ENCODE results near the gene ITIH5.
"Not testable (repeated sequence)": the region's sequence is repeated elsewhere in the genome, so short reads cannot be mapped to it uniquely, and the experiment has no call there.

ITIH5 gene

GRCh38 chr10:7687228-7687907 is 20.6 kb upstream of the ITIH5 start:
- DNase-seq = peak; percentile 24 to 87 (median 58)

DNA sequence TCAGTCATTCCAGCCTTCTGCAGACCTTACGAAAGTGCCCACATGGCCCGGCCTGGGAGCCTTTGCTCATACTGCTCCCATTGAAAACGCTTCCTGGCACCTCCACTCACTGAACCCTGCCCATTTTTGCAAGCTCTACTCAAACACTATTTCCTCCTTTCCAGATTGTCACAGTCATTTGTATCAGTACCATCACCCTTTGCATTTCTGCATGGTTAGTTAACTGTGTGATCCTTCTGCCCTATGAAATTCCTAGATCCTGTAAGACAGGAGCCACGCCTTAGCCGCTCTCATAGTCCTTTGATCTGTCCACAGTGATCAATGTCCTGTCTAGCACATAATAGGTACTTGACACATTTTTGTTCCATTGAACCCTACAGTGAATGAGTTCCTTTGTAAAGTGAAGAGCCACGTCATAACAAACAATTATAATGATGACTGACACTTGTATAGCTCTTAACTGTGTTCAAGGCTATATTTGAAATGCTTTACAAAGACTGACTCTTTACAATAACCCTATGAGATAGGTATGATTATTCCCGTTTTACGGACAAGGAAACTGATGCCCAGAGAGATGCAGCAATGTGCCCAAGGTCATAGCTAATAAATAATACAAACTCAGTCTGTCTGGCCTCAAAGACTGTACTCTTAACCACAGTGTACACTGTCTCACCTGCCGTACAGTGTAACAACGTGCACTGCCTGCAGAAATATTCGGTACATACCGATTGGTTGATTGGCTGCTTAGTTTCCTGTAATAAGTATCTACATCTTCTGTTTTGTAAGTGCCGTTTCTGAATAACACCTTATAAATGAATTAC is 19.8 kb upstream of the ITIH5 start:
- no peak for DNase-seq

- not testable (repeated sequence) for DNase-seq
These were observed 13.3 kb upstream of the ITIH5 start for GRCh38 chr10:7680078-7680477.

- DNase-seq = no peak
These were observed 12.5 kb upstream of the ITIH5 start for GRCh38 chr10:7679256-7679655.

- no peak for DNase-seq
These were observed 5.8 kb upstream of the ITIH5 start for GRCh38 chr10:7672341-7673134.

DNA sequence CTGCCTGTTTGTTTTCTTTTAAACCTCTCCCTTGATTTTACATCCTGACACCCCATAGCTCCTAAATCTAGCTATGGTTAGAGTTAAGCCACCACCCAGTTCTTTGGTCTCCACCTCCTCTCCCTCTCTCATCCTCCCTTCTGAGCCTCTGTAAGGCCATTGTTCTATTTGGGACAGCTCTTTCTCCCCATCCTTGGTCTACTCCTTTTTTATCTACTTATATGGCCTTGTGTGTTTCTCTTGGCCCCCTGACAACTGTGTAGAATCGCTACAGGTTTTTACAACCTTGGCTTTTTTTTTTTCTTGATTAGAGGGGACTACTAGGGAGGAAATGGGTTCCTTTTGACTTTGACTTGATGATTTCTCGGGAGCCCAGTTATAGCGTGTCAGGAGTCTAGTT is 3.4 kb upstream of the ITIH5 start:
- DNase-seq = no peak

GRCh38 chr10:7667262-7668141 is 736 bp upstream of the ITIH5 start:
- DNase-seq = no peak

DNA sequence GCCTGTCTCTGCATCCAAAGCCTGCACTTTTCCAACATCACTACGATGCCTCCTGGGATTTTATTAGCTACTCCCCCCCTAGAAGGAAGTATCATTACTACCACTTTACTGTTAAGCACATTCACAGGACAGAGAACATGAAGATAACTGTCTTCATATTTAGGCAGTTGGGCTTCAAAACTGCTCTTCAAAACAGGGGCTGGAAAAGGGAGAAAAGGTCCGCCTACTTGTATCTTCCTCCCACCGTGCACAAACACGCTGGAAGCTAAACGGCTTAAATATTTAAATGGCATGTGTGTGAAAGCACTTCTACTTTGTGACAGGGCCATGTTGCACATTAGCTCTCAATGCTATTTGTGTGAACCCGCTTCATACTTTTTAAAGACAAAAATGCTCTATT is 999 bp downstream of the ITIH5 start:
- DNase-seq = no peak

DNA sequence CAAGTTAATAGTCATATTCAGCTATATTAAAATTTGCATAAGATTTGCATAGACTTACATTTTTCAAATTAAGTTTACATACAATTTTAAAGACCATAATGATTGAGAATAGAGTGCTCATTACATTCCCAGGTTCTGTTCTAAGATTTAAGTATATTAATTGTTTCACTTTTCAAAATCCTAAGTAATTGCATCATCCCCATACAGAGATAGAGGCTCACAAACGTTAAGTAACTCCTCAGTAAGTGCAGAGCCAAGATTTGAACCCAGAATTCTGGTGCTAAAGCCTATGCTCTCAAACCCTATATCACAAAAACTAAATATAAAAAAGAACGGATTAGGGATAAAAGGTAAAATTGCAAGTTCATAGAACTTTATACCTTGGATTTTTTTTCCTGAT is 2.1 kb downstream of the ITIH5 start:
- no peak for DNase-seq

DNA sequence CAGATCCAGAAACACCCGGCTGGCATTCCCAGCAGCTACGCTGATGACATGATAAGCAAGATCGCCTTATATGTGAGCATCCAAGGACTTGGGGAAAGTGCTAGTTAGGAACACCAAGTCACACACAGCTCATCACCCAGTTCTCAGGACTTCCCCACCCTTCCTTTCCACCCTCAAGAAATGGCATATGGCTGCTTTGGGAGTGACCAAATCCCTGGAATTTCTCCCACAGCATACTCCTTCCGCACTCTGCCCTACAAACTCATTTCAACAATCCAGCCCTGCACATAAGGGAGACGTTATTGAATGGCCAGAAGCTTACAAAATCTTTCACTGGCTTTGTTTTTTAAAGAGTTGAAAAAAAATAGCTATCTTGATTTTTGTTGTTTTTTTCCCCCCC is 4.2 kb downstream of the ITIH5 start:
- DNase-seq = no peak

GRCh38 chr10:7659560-7659959 is 7.2 kb downstream of the ITIH5 start:
- DNase-seq = no peak

DNA sequence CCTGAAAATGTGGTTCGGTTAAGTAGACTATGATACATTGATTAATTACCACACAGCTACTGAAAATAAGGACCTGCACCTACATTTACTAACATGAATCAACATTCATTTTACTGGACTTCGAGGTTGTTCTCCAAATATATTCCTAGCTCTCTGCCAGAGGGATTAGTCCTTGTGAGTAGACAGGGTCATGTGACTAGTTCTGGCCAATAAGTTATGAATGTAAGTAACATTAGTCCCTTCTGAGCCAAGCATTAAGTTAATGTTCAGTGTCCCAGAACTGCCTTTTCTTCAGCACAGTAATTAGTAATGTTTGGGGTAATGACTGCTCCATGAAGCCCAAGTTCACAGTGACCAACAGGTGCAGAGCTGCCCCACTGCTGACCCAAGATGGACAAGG is 9.2 kb downstream of the ITIH5 start:
- DNase-seq = no peak

DNA sequence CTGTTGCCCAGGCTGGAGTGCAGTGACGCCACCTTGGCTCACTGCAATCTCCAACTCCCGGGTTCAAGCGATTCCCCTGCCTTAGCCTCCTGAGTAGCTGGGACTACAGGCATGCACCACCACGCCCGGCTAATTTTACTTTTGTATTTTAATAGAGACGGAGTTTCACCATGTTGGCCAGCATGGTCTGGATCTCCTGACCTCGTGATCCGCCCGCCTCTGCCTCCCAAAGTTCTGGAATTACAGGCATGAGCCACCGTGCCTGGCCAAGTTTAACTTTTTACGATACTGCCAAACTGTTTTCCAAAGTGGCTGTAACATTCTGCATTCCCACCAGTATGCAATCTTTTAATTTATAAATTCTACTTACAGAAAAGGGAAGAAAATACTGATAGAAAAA is 9.7 kb downstream of the ITIH5 start:
- not testable (repeated sequence) for DNase-seq

GRCh38 chr10:7651853-7652470 is 14.8 kb downstream of the ITIH5 start:
- no peak for DNase-seq

- DNase-seq = no peak
These were observed 17.0 kb downstream of the ITIH5 start for GRCh38 chr10:7649673-7650300.

- DNase-seq = no peak
These were observed 19.6 kb downstream of the ITIH5 start for GRCh38 chr10:7647062-7647664.

DNA sequence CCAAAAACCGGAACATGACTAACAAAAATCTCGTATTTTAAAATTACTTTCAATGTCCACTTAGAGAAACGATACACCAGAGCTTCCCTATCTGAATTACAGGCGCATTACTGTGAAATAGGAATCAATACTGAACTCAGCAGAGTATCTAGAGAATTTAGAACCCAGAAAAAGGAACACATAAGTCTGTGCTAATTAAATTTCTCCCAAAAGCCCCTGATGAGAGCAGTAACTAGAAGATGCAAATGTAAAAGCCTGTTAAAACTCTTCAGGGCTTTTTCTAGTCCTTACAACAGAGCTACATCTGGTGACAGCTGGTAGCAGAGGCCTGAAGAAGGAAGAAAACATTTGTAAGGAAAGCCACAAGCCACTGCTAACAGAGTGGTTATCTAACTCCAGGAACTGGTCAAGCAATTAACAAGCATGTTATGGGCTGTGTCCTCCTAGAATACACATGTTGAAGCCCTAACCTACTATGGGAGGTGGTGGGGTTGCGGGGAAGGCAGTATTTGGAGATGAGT is 24.2 kb downstream of the ITIH5 start:
- DNase-seq = no peak

GRCh38 chr10:7635408-7636125 is 31.2 kb downstream of the ITIH5 start:
- no peak for DNase-seq

- DNase-seq = no peak
These were observed 32.4 kb downstream of the ITIH5 start for GRCh38 chr10:7634142-7634894.
